GM10248 (cell line): ENCODE data around the gene CAMP.

Source experiments
- CTCF ChIA-PET: fragments of 300-600 bp; sonication (Branson Sonifier 250); formaldehyde crosslinking; extraction: SDS; loops from one replicate; lab custom pipeline; 2021; ENCODE audit warnings: antibody characterized with exemption; lab: Yijun Ruan, JAX
- POLR2A ChIA-PET: fragments of 350-650 bp; sonication (Branson Sonifier 250); formaldehyde crosslinking; extraction: SDS; loops from one replicate; lab custom pipeline; 2020; ENCODE audit warnings: antibody characterized with exemption; lab: Yijun Ruan, JAX
- DNase-seq: peaks from one replicate; pipeline ENCODE4 v3.0.0; 2012; ENCODE audit errors: extremely low spot score
- CTCF ChIP-seq: IDR thresholded peaks from 2 replicates; pipeline ENCODE4 v1.5.1; 2012; ENCODE audit warnings: mild to moderate bottlenecking, low read depth; ENCODE audit errors: extremely low read depth, missing control alignments, control extremely low read depth

Gene CAMP

GRCh38 chr3:48214225-48214624 lies 9.1 kb upstream of the CAMP start:
- ChIA-PET POLR2A (no interaction called here), CTCF (interaction anchor here (1.6 kb wide), 1 partner anchor 16 kb away, joined by 3 read pairs; no protein-coding TSS in a partner anchor)
- no peak for TF ChIP-seq CTCF
- no peak for DNase-seq

DNA sequence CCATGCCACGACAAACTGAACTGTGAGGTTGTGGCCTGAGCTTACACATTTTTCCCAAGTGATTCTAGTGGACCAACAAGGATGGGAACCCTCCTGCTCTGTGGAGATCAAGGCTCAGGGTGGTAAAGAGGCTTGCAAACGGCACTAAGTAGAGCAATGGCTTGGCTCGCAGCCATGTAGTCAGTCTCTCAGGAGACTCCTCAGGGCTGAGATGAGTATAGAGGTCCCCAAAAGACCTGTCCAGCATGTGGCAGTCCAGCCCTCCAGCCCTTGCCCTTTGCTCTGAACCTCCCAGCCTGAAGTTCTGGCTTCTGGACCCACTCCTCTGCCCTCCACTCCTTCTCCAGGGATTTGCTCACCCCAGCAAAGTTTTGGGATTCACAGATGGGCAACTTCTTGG lies 8.3 kb upstream of the CAMP start:
- POLR2A ChIA-PET = no interaction called here
- CTCF ChIA-PET = interaction anchor here (1.6 kb wide), 1 partner anchor 15 kb away, joined by 3 read pairs; no protein-coding TSS in a partner anchor

DNA sequence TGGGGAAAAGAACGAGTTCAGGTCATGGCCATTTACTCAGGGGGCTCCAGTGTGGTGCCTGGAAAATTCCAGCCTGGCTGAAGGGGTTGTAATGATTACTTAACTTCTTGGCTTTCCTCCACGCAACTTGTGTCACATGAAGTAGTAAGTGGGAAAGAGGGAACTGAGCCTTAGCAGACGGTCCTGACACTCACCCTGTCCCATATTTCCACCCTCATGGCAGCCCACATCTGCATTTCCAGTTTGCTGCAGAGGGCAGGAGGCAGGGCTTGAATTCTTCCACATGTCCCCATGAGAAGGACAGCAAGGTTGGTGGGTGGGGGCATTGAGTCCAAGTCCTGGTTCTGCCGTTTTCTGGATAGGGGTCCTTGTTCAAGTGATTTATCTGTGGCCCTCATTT lies 7.8 kb upstream of the CAMP start:
- no peak for DNase-seq
- TF ChIP-seq CTCF = no peak
- POLR2A ChIA-PET = no interaction called here
- CTCF ChIA-PET = interaction anchor here (0.8 kb wide), 1 partner anchor 334 kb away, joined by 3 read pairs; no protein-coding TSS in a partner anchor

More for the DNA sequence above, 8.3 kb upstream of the CAMP start:
- no peak for DNase-seq
- TF ChIP-seq CTCF = no peak

DNA sequence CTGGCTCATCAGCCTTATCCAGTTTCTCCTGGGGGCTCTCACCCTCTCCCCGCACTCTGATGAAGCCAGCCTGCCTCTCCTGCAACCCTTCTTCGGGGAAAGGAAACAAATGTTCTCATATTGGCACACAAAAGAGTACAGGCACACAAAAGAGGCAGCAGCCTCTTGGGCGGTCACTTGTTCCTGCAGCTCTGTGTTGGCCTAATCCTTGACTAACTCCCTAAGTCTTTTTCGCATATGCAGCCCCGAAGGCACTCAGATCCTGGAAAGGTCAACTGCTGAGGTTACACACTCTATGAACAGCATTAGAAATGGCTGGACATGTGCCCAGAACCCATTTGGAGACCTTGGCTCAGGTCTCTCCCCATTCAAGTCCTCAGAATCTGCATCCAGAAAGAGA lies 7.4 kb upstream of the CAMP start:
- no peak for DNase-seq
- POLR2A ChIA-PET = no interaction called here
- CTCF ChIA-PET = interaction anchor here (0.8 kb wide), 1 partner anchor 333 kb away, joined by 3 read pairs; no protein-coding TSS in a partner anchor
- no peak for TF ChIP-seq CTCF

GRCh38 chr3:48217449-48217848 lies 5.8 kb upstream of the CAMP start:
- DNase-seq = no peak
- POLR2A ChIA-PET = no interaction called here
- CTCF ChIA-PET = interaction anchor here (1.1 kb wide), 1 partner anchor 219 kb away, joined by 4 read pairs; no protein-coding TSS in a partner anchor
- TF ChIP-seq CTCF = no peak

DNA sequence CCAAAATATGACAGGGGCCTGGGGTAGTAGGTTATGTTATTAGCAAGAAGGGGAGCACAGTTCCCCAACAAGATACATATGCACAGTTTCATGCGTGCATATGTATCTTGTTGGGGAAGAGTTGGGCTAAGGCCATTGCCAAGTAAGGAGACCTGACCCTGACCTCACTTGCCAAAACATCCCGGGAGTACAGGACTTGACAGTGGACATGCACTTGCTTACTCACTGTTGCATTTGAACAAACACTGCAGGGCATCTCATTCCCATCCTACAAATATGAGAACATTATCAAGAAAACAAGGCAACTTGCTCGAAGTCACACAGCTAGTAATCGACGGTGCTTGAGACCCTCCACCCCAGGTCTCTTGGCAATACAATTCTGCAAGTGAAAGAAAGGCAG lies 4.8 kb upstream of the CAMP start:
- POLR2A ChIA-PET = no interaction called here
- CTCF ChIA-PET = interaction anchor here (0.9 to 1.0 kb wide), 3 partner anchors 18 to 218 kb away, joined by 3 read pairs; no protein-coding TSS in a partner anchor
- DNase-seq = no peak
- no peak for TF ChIP-seq CTCF
